Uterus (tissue), 4 donors: ENCODE results near the gene PAK1. TPM values are rescaled to one million over a fixed set of nuclear protein-coding genes. Genes with fewer than 3 reads are reported as not detected.

Experiments used
- DNase-seq, 2 donors: peaks; one replicate each; pipeline ENCODE4 v3.0.0-alpha.2; 2019 to 2020
- H3K27ac ChIP-seq, 2 donors: fragments of 200-600 bp; sonication (generic); 1 replicate in 1 of 2; 2 replicates in 1 of 2; pipeline ENCODE4 v1.5.1; 2016 to 2018
- H3K27me3 ChIP-seq, 2 donors: fragments of 200-600 bp; sonication (generic); one replicate each; pipeline ENCODE4 v1.5.1; 2018 to 2019; ENCODE audit warnings: control low read depth in 1 of 2
- H3K36me3 ChIP-seq, 2 donors: fragments of 200-600 bp; sonication (generic); one replicate each; pipeline ENCODE4 v1.5.1; 2019; ENCODE audit warnings: control low read depth in 1 of 2
- H3K4me1 ChIP-seq, 2 donors: fragments of 200-600 bp; sonication (generic); one replicate each; pipeline ENCODE4 v1.5.1; 2018 to 2019; ENCODE audit warnings: control low read depth in 1 of 2
- H3K4me3 ChIP-seq, 2 donors: fragments of 200-600 bp; sonication (generic); 1 replicate in 1 of 2; 2 replicates in 1 of 2; pipeline ENCODE4 v1.5.1; 2018 to 2019; ENCODE audit warnings: mild to moderate bottlenecking in 1 of 2
- H3K9me3 ChIP-seq, 2 donors: fragments of 200-600 bp; sonication (generic); one replicate each; pipeline ENCODE4 v1.5.1; 2019; ENCODE audit warnings: control low read depth in 1 of 2
- POLR2A ChIP-seq, 2 donors: fragments of 450-650 bp; IDR thresholded peaks; one replicate each; pipeline ENCODE4 v1.6.1; 2016; ENCODE audit warnings: antibody characterized with exemption in 2 of 2, mild to moderate bottlenecking in 1 of 2, moderate library complexity in 1 of 2
- intact Hi-C: fragments of 100-400 bp; cut with DNase I; formaldehyde crosslinking; loops from one replicate; pipeline ENCODE4 v1.15.1; 2023; ENCODE audit warnings: low total_unique reads
- total RNA-seq, 4 donors: library from RNA; depleted of rRNA in 3 of 4; stranded (reverse); fragments of >200 nt in 3 of 4; gene quantifications; one replicate each; pipeline versions ENCODE4 v1.1.0 to v1.2.4, GENCODE V29; 2014 to 2023
- TF ChIP-seq, protein P1 (sequence below), 4 experiments: fragments of 200-600 bp in 2 of 4; fragments of 450-650 bp in 2 of 4; sonication (generic) in 2 of 4; IDR thresholded peaks; one replicate each; pipeline ENCODE4 v1.5.1; 2016 to 2019; ENCODE audit warnings: antibody characterized with exemption in 4 of 4, mild to moderate bottlenecking in 2 of 4, moderate library complexity in 1 of 4
- donor health status: DM: yes; HTN: yes; CAD: no.

Gene PAK1
- total RNA-seq, 4 donors from 2014 or later: 17.4 to 55.2 (median 35.7) TPM

DNA sequence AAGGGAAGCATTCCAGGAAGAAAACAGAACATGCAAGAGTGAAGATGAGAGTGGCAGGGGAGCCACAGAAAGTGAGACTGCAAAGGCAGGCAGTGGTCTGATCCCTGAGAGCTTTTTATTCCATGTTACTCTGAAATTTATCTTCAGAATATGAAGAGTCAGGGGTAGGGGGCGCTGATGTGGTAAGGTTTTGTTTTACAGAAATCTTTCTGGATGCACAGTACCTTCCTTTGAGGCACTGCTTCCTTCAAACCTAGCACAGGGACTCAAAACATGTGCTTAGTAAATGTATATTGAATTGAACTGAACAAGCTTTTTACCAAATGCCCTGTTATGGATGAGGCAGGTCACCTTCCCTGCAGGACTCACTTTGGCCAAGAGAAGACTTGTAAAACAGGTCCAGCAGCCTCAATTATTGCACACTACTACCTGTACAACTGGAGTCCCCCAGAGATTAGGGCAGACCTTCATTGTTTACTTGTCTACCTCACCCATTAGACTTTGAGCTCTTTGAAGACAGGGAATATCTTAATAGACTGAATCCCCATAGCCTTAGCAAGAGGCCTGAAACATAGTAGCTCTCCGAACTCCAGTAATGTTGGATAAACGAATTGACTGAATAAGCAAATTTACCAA, 2.2 kb downstream of the PAK1 start:
- H3K27me3 ChIP-seq: no peaks in the 10 kb centered on the region
- TF ChIP-seq POLR2A (IDR thresholded peaks at IDR 0.05): no peak
- TF ChIP-seq, protein P1, sequence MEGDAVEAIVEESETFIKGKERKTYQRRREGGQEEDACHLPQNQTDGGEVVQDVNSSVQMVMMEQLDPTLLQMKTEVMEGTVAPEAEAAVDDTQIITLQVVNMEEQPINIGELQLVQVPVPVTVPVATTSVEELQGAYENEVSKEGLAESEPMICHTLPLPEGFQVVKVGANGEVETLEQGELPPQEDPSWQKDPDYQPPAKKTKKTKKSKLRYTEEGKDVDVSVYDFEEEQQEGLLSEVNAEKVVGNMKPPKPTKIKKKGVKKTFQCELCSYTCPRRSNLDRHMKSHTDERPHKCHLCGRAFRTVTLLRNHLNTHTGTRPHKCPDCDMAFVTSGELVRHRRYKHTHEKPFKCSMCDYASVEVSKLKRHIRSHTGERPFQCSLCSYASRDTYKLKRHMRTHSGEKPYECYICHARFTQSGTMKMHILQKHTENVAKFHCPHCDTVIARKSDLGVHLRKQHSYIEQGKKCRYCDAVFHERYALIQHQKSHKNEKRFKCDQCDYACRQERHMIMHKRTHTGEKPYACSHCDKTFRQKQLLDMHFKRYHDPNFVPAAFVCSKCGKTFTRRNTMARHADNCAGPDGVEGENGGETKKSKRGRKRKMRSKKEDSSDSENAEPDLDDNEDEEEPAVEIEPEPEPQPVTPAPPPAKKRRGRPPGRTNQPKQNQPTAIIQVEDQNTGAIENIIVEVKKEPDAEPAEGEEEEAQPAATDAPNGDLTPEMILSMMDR (IDR thresholded peaks at IDR 0.05): no peak
- no peaks in the 10 kb centered on the region for H3K36me3 ChIP-seq
- H3K4me1 ChIP-seq: no peaks in the 10 kb centered on the region
- H3K4me3 ChIP-seq: no peak overlapping the region
- intact Hi-C loops: no loop called here
- H3K27ac ChIP-seq: no peak overlapping the region
- DNase-seq: no peak
- H3K9me3 ChIP-seq: no peaks in the 10 kb centered on the region

DNA sequence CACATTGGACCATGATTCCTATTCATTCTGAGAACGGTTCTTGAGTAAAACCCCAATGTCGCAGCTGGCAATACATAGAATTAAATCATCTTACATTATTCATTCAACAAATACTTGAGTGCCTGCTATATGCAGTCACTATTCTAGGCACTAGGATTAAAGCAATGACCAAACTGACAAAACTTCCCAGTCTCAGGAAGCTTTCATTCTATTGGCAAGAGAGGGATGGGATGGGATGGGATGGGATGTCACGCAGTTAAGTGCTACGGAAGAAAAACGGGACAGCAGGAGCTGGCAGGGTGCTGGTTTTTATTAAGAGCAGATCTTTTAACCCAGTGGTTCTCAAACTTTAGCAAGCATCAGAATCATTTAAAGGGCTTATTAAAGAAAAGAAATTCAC, 2.9 kb downstream of the PAK1 start:
- intact Hi-C loops: no loop called here
- Histone ChIP-seq H3K4me1 (no peaks in the 10 kb centered on the region), H3K9me3 (no peaks in the 10 kb centered on the region), H3K36me3 (no peaks in the 10 kb centered on the region), H3K27ac (no peak overlapping the region), H3K27me3 (no peaks in the 10 kb centered on the region), H3K4me3 (no peak overlapping the region)
- DNase-seq: no peak
- TF ChIP-seq POLR2A (IDR thresholded peaks at IDR 0.05): no peak
- TF ChIP-seq, protein P1 (IDR thresholded peaks at IDR 0.05): no peak

DNA sequence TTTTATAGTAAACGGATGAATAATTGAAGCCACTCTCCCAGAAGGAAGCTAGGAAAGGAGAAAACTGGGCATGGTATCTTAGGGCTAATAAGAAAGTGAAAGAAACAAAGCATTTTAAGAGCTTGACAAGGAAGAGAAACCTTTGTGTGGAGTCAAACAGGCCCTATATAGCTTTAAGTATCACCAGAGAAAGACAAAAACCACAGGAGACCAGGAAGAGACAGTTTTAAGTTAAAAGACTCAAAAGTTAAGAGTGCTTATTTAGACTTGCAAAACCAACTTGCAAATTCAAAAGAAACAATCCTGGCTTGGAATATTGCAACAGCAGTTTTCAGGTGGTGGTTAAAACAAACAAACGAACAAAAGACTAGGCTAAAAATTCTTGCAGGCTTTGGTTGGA, 3.4 kb downstream of the PAK1 start:
- Histone ChIP-seq H3K27ac (no peak overlapping the region), H3K27me3 (no peaks in the 10 kb centered on the region), H3K9me3 (no peaks in the 10 kb centered on the region), H3K4me1 (no peaks in the 10 kb centered on the region), H3K4me3 (no peak overlapping the region), H3K36me3 (no peaks in the 10 kb centered on the region)
- DNase-seq: no peak
- TF ChIP-seq POLR2A (IDR thresholded peaks at IDR 0.05): no peak
- TF ChIP-seq, protein P1 (IDR thresholded peaks at IDR 0.05): no peak
- intact Hi-C loops: no loop called here

DNA sequence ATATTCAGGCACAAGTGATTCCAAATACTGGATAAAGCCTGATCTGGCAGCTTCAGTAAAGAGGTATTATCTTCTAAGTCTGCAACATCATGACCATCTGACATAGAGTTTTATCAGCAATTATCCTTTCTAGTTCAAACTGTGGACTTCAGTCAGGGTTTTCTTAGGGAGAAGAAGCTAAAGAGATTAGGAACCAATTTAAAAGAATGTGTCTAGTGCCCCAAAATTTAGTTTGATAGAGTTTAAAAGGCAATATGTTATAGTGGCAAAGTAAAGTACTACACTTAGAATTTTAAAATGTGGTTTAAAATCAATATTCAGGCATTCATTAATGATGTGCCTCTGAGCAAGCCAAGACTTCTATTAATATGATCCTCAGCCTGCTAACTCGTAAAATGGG, 5.4 kb downstream of the PAK1 start:
- H3K4me1 ChIP-seq: no peaks in the 10 kb centered on the region
- intact Hi-C loops: no loop called here
- H3K27me3 ChIP-seq: no peaks in the 10 kb centered on the region
- no peak overlapping the region for H3K4me3 ChIP-seq
- H3K36me3 ChIP-seq: no peaks in the 10 kb centered on the region
- TF ChIP-seq, protein P1 (IDR thresholded peaks at IDR 0.05): no peak
- no peak for TF ChIP-seq POLR2A (IDR thresholded peaks at IDR 0.05)
- H3K27ac ChIP-seq: no peak overlapping the region
- H3K9me3 ChIP-seq: no peaks in the 10 kb centered on the region
- no peak for DNase-seq

DNA sequence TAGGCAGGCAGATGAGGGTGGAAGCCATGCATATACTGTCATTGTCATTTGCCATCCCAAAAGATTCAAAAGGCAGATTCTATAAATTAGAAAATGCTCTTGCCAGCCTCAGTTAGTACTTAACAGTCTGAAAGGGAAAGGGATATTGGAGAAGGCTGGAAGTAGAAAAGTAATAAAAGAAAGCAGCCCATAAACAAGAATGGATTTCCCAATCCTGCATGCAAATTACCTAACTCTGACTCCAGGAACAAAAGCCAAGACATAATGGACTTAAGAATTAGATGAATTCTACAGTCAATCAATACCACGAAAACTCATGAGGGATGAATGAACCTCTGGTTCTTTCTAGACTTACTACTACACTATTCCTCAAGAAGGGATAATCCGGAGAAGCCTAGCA, 5.9 kb downstream of the PAK1 start:
- H3K9me3 ChIP-seq: no peaks in the 10 kb centered on the region
- intact Hi-C loops: no loop called here
- no peaks in the 10 kb centered on the region for H3K4me1 ChIP-seq
- H3K27ac ChIP-seq: no peak overlapping the region
- H3K4me3 ChIP-seq: no peak overlapping the region
- TF ChIP-seq, protein P1 (IDR thresholded peaks at IDR 0.05): no peak
- TF ChIP-seq POLR2A (IDR thresholded peaks at IDR 0.05): no peak
- H3K36me3 ChIP-seq: no peaks in the 10 kb centered on the region
- H3K27me3 ChIP-seq: no peaks in the 10 kb centered on the region
- no peak for DNase-seq
